Panc1 (cell line): ENCODE results near the gene TUBG1.

Experiments
- CTCF ChIP-seq: fragments of 450-650 bp; IDR thresholded peaks from 2 replicates; pipeline ENCODE4 v1.5.1; 2017; ENCODE audit warnings: mild to moderate bottlenecking
- POLR2AphosphoS5 ChIP-seq: IDR thresholded peaks from 2 replicates; pipeline ENCODE4 v1.6.1; 2012; ENCODE audit warnings: mild to moderate bottlenecking, low read depth, low read length, moderate library complexity
- SIN3A ChIP-seq: IDR thresholded peaks from 2 replicates; pipeline ENCODE4 v1.6.1; 2012; ENCODE audit warnings: low read depth, mild to moderate bottlenecking, low read length, moderate library complexity, borderline replicate concordance; ENCODE audit not compliant: insufficient read depth
- TCF7L2 ChIP-seq: IDR thresholded peaks from 2 replicates; pipeline ENCODE4 v1.6.1; 2011; ENCODE audit warnings: mild to moderate bottlenecking, low read depth, low read length, inconsistent platforms
- TF ChIP-seq, protein P1 (sequence below), 2 experiments: IDR thresholded peaks; 2 replicates each; pipeline ENCODE4 v1.6.1; 2011 to 2012; ENCODE audit warnings: low read depth in 2 of 2, control low read depth in 1 of 2, low read length in 1 of 2, mild to moderate bottlenecking in 1 of 2, moderate library complexity in 1 of 2; ENCODE audit not compliant: insufficient read depth in 1 of 2

GRCh38 chr17:42561897-42562387, 47.5 kb upstream of the TUBG1 start, which contains the start of gene COASY:
- TF ChIP-seq CTCF (no peak), POLR2AphosphoS5 (peak; percentile 86), SIN3A (peak; percentile 83; the same call in 1 of the 2 replicates), TCF7L2 (no peak)
- TF ChIP-seq, protein P1, sequence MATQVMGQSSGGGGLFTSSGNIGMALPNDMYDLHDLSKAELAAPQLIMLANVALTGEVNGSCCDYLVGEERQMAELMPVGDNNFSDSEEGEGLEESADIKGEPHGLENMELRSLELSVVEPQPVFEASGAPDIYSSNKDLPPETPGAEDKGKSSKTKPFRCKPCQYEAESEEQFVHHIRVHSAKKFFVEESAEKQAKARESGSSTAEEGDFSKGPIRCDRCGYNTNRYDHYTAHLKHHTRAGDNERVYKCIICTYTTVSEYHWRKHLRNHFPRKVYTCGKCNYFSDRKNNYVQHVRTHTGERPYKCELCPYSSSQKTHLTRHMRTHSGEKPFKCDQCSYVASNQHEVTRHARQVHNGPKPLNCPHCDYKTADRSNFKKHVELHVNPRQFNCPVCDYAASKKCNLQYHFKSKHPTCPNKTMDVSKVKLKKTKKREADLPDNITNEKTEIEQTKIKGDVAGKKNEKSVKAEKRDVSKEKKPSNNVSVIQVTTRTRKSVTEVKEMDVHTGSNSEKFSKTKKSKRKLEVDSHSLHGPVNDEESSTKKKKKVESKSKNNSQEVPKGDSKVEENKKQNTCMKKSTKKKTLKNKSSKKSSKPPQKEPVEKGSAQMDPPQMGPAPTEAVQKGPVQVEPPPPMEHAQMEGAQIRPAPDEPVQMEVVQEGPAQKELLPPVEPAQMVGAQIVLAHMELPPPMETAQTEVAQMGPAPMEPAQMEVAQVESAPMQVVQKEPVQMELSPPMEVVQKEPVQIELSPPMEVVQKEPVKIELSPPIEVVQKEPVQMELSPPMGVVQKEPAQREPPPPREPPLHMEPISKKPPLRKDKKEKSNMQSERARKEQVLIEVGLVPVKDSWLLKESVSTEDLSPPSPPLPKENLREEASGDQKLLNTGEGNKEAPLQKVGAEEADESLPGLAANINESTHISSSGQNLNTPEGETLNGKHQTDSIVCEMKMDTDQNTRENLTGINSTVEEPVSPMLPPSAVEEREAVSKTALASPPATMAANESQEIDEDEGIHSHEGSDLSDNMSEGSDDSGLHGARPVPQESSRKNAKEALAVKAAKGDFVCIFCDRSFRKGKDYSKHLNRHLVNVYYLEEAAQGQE (IDR thresholded peaks at IDR 0.05; ENCODE audit: insufficient read depth in 1 of 2, low read depth in 2 of 2, low read length in 1 of 2), result no peak
